Neutrophil (primary cell): ENCODE data around the gene AK2.
"Not testable (repeated sequence)": the region's sequence is repeated elsewhere in the genome, so short reads cannot be mapped to it uniquely, and the experiment has no call there.

Source experiments
- H3K27ac ChIP-seq: fragments of 200-600 bp; sonication (generic); 2 replicates; pipeline ENCODE4 v1.5.1; 2016; ENCODE audit warnings: mild to moderate bottlenecking, moderate library complexity
- H3K27me3 ChIP-seq: fragments of 200-600 bp; sonication (generic); 2 replicates; pipeline ENCODE4 v1.6.0; 2016; ENCODE audit warnings: mild to moderate bottlenecking
- H3K36me3 ChIP-seq: fragments of 200-600 bp; sonication (generic); 2 replicates; pipeline ENCODE4 v1.5.1; 2017
- H3K4me1 ChIP-seq, 2 experiments: fragments of 200-600 bp in 1 of 2; sonication (generic) in 1 of 2; 1 replicate in 1 of 2; 2 replicates in 1 of 2; pipeline versions ENCODE4 v1.5.1 to v1.6.1; 2013 to 2016; ENCODE audit warnings: low read depth in 1 of 2, low read length in 1 of 2, mild to moderate bottlenecking in 1 of 2, moderate library complexity in 1 of 2; ENCODE audit not compliant: control insufficient read depth in 1 of 2, insufficient read depth in 1 of 2
- H3K4me3 ChIP-seq, 2 experiments: fragments of 200-600 bp in 1 of 2; sonication (generic) in 1 of 2; 1 replicate in 1 of 2; 2 replicates in 1 of 2; pipeline ENCODE4 v1.5.1; 2013 to 2016; ENCODE audit warnings: low read depth in 1 of 2, low read length in 1 of 2, mild to moderate bottlenecking in 1 of 2, moderate library complexity in 1 of 2
- H3K9me3 ChIP-seq: fragments of 200-600 bp; sonication (generic); 2 replicates; pipeline ENCODE4 v1.5.1; 2016
- CTCF ChIP-seq: fragments of 200-600 bp; sonication (generic); IDR thresholded peaks from 2 replicates; pipeline ENCODE4 v1.5.1; 2016; ENCODE audit warnings: antibody characterized with exemption

AK2 gene

GRCh38 chr1:33025761-33026160, 10.9 kb downstream of the AK2 start:
- peaks cover 12 to 24% of the 10 kb centered on the region in 2 experiments for H3K4me1 ChIP-seq
- H3K36me3 ChIP-seq: peaks cover 16% of the 10 kb centered on the region
- H3K4me3 ChIP-seq: no peak overlapping the region
- TF ChIP-seq CTCF: no peak
- peak overlapping the region; percentile 50 for H3K27ac ChIP-seq
- H3K9me3 ChIP-seq: no peaks in the 10 kb centered on the region
- no peaks in the 10 kb centered on the region for H3K27me3 ChIP-seq

GRCh38 chr1:33025180-33025569, 11.5 kb downstream of the AK2 start:
- Histone ChIP-seq H3K4me1 (peaks cover 6 to 18% of the 10 kb centered on the region in 2 experiments), H3K27ac (peak overlapping the region; percentile 50), H3K4me3 (no peak overlapping the region), H3K36me3 (peaks cover 22% of the 10 kb centered on the region), H3K9me3 (no peaks in the 10 kb centered on the region), H3K27me3 (no peaks in the 10 kb centered on the region)
- TF ChIP-seq CTCF: no peak

DNA sequence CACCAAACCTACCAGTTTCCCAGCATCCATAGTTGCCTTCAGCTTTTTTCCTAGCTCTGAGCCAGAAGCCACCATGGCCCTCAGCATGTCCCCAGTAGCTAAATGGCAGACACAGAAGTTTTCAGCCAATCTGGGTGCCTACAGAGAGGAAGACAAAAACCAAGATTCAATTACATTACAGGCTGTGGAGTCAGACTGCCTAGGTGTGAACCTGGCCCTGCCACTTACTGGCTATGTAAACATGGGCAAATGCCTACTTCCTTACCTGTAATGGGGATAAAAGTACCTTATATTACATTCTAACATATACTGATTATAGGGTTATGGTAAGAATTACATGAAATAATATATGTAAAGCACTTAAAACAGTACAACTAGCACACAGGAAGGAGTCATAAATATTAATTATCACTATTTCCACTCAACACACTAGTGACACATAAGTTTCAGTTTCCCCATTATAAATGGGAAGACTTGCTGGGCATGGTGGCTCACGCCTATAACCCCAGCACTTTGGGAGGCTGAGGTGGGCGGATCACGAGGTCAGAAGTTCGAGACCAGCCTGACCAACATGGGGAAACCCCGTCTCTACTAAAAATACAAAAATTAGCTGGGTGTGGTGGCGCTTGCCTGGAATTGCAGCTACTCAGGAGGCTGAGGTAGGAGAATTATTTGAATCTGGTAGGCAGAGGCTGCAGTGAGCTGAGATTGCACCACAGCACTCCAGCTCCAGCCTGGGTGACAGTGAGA, 12.1 kb downstream of the AK2 start:
- Histone ChIP-seq H3K36me3 (peaks cover 23% of the 10 kb centered on the region), H3K27ac (peak overlapping the region; percentile 19)

DNA sequence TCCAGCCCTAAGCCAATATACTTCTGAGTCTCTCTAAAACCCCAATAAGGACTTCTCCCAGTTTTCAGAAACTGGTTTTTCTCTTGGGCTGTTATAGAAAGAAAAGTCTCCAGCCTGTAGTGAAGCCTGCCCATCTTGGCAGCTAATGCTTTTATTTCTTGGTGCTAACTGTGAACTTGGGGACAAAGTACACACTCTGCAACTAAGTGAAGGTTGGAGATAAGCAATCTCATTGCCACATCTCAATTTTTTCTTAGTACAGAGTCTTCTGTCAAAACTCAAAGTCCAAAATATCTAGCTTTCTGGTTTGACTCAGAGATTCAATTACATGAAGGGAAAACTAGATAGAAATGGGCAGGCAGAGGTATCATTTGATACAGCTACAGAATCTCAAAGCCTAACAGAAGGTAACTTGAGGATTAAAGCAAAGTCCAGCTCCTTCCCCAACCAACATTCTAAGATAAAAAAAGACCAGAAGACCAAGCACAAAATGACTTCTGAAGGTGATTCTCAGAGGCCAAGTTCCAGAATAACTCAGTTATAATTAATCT, 14.0 kb downstream of the AK2 start:
- H3K4me3 ChIP-seq: no peak overlapping the region
- H3K4me1 ChIP-seq: peaks cover 0 to 10% of the 10 kb centered on the region in 2 experiments
- H3K36me3 ChIP-seq: peaks cover 25% of the 10 kb centered on the region
- no peaks in the 10 kb centered on the region for H3K9me3 ChIP-seq
- peak overlapping the region; percentile 24 for H3K27ac ChIP-seq
- no peaks in the 10 kb centered on the region for H3K27me3 ChIP-seq
- no peak for TF ChIP-seq CTCF

More for the DNA sequence above, 12.1 kb downstream of the AK2 start:
- peaks cover under 1 to 12% of the 10 kb centered on the region in 2 experiments for H3K4me1 ChIP-seq
- not testable (repeated sequence) for H3K9me3 ChIP-seq, H3K27me3 ChIP-seq, H3K4me3 ChIP-seq

DNA sequence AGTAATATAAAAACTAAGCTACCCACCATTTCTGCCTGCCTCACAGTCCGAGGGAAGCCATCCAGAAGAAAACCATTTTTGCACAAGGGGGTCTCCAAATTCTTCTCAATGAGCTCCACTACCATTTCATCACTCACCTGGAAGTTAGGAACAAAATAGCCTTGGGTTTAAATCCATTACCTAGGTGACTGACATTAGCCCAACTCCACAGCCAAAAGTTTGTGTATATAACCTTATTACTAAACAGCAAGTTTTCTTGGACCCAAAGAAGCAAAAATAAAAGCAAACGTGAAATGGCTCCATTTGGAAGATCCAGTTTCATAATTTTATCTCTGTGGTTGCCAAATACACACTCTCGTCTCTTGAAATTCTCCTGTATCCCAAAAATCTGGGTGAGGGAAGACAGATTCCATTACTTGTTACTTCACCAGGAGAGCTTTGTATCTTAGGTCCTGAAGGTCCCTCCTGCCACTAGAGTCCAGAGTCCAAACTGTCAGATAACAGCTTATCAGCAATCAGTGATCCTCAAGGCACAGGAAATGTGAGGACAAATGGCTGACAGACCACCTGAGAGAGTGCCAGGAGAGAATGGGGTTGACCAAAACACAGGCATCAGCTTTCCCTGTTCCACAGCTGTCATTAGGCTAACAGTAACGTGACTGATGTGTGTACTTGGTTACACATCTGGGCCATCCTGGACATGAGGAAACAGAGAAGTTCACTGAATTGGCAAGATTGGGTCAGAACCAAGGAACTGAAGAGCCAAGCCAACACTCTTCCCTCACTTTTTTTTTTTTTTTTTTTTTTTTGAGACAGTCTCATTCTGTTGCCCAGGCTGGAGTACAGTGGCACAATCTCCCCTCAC, 14.9 kb downstream of the AK2 start:
- TF ChIP-seq CTCF: no peak
- H3K27ac ChIP-seq: no peak overlapping the region

More for the DNA sequence above, 14.9 kb downstream of the AK2 start:
- H3K36me3 ChIP-seq: peaks cover 28% of the 10 kb centered on the region
- no peaks in the 10 kb centered on the region for H3K9me3 ChIP-seq
- no peaks in the 10 kb centered on the region for H3K27me3 ChIP-seq
- H3K4me1 ChIP-seq: peaks cover 0 to 4% of the 10 kb centered on the region in 2 experiments
- no peak overlapping the region for H3K4me3 ChIP-seq
